Small intestine (tissue), 7 donors: ENCODE measurements around the gene GRB14. TPM values are rescaled to one million over a fixed set of nuclear protein-coding genes. Genes with fewer than 3 reads are reported as not detected.

Experiments used
- DNase-seq, 2 donors: peaks; one replicate each; pipeline versions ENCODE4 v3.0.0 to v3.0.0-alpha.2; 2013
- FAIRE-seq: peaks from 2 replicates; lab custom pipeline; 2012; peaks lifted over from hg19 to GRCh38; lab: Jason Lieb, UNC
- H3K27ac ChIP-seq, 3 donors: one replicate each; pipeline ENCODE4 v1.5.1; 2013; ENCODE audit warnings: low read length in 2 of 3, mild to moderate bottlenecking in 2 of 3, control low read depth in 1 of 3, inconsistent platforms in 1 of 3, low read depth in 1 of 3, moderate library complexity in 1 of 3
- H3K27me3 ChIP-seq, 3 donors: one replicate each; pipeline ENCODE4 v1.6.1; 2013; ENCODE audit warnings: low read length in 3 of 3, inconsistent platforms in 1 of 3; ENCODE audit not compliant: control insufficient read depth in 3 of 3, insufficient read depth in 3 of 3
- H3K36me3 ChIP-seq, 3 donors: one replicate each; pipeline ENCODE4 v1.6.1; 2013; ENCODE audit warnings: low read length in 3 of 3, inconsistent platforms in 1 of 3, low read depth in 1 of 3, mild to moderate bottlenecking in 1 of 3, moderate library complexity in 1 of 3; ENCODE audit not compliant: control insufficient read depth in 3 of 3, insufficient read depth in 2 of 3
- H3K4me1 ChIP-seq, 3 donors: one replicate each; pipeline ENCODE4 v1.6.1; 2013; ENCODE audit warnings: low read length in 2 of 3, inconsistent platforms in 1 of 3, low read depth in 1 of 3, mild to moderate bottlenecking in 1 of 3, moderate library complexity in 1 of 3; ENCODE audit not compliant: control insufficient read depth in 3 of 3, insufficient read depth in 2 of 3
- H3K4me3 ChIP-seq, 3 donors: one replicate each; pipeline ENCODE4 v1.5.1; 2013; ENCODE audit warnings: low read length in 3 of 3, control low read depth in 1 of 3, inconsistent platforms in 1 of 3, low read depth in 1 of 3, mild to moderate bottlenecking in 1 of 3, moderate library complexity in 1 of 3
- H3K9me3 ChIP-seq, 2 donors: one replicate each; pipeline ENCODE4 v1.6.1; 2013; ENCODE audit warnings: low read depth in 1 of 2, low read length in 1 of 2; ENCODE audit not compliant: control insufficient read depth in 2 of 2, insufficient read depth in 1 of 2
- WGBS, 3 donors: extraction: QIAGEN DNeasy Blood & Tissue Kit; methylation state at CpG; one replicate each; pipeline ENCODE4 v1.1.7; 2013; 5-methylcytosine and 5-hydroxymethylcytosine counted together
- polyA plus RNA-seq, 4 donors: library from polyadenylated mRNA; stranded (reverse) in 3 of 4; unstranded in 1 of 4; fragments of 200-250 nt in 3 of 4; fragments of 120-200 nt in 1 of 4; gene quantifications; one replicate each; pipeline versions ENCODE4 v1.2.1 to v1.2.3, GENCODE V29; 2013
- donor health status: healthy with polysubstance abuse.
- donor health status: control.
- donor health status: control.
- donor health status: Bipolar disorder and iron deficiency.
- donor health status: healthy.

The GRB14 gene
- polyA plus RNA-seq, 4 donors = 0.45 to 7.0 (median 2.0) TPM; not detected in 1

- no peaks in the 10 kb centered on the region for H3K27me3 ChIP-seq
- H3K4me3 ChIP-seq = no peak overlapping the region
- H3K4me1 ChIP-seq = no peaks in the 10 kb centered on the region
- WGBS, 3 donors = 70 to 76% (median 72%) methylated on average over 2 of the region's 2 CpGs
- H3K27ac ChIP-seq = no peak overlapping the region
- no peaks in the 10 kb centered on the region for H3K36me3 ChIP-seq
- DNase-seq (no peak), FAIRE-seq (no peak)
- H3K9me3 ChIP-seq = no peaks in the 10 kb centered on the region
These were observed 162.5 kb downstream of the GRB14 start for GRCh38 chr2:164458792-164459191.

- no peak overlapping the region for H3K4me3 ChIP-seq
- H3K27me3 ChIP-seq = no peaks in the 10 kb centered on the region
- no peaks in the 10 kb centered on the region for H3K9me3 ChIP-seq
- FAIRE-seq (no peak), DNase-seq (no peak)
- 89 to 96% (median 94%) methylated on average over 1 of the region's 1 CpG for WGBS, 3 donors
- no peaks in the 10 kb centered on the region for H3K4me1 ChIP-seq
- no peak overlapping the region for H3K27ac ChIP-seq
- no peaks in the 10 kb centered on the region for H3K36me3 ChIP-seq
These were observed 164.0 kb downstream of the GRB14 start for GRCh38 chr2:164457271-164457670.

- no peaks in the 10 kb centered on the region for H3K4me1 ChIP-seq
- no peaks in the 10 kb centered on the region for H3K36me3 ChIP-seq
- no peaks in the 10 kb centered on the region for H3K9me3 ChIP-seq
- FAIRE-seq (no peak), DNase-seq (peak; percentile 6 to 14)
- H3K4me3 ChIP-seq = no peak overlapping the region
- 9 to 31% (median 11%) methylated on average over 4 of the region's 4 CpGs for WGBS, 3 donors
- H3K27me3 ChIP-seq = no peaks in the 10 kb centered on the region
- H3K27ac ChIP-seq = no peak overlapping the region
These were observed 164.7 kb downstream of the GRB14 start for GRCh38 chr2:164456619-164457018.

GRCh38 chr2:164453656-164454305 lies 167.5 kb downstream of the GRB14 start:
- no peak overlapping the region for H3K4me3 ChIP-seq
- no peak overlapping the region for H3K27ac ChIP-seq
- DNase-seq (no peak), FAIRE-seq (no peak)
- no peaks in the 10 kb centered on the region for H3K36me3 ChIP-seq
- H3K4me1 ChIP-seq = no peaks in the 10 kb centered on the region
- WGBS, 3 donors = 78 to 82% (median 82%) methylated on average over 5 of the region's 5 CpGs
- H3K27me3 ChIP-seq = peaks cover 0 to 3% (median 0%) of the 10 kb centered on the region in 3 donors
- no peaks in the 10 kb centered on the region for H3K9me3 ChIP-seq

- DNase-seq = no peak
- WGBS, 3 donors = 93 to 95% (median 94%) methylated on average over 2 of the region's 2 CpGs
- no peaks in the 10 kb centered on the region for H3K4me1 ChIP-seq
- H3K9me3 ChIP-seq = no peaks in the 10 kb centered on the region
- no peak for FAIRE-seq
- H3K27me3 ChIP-seq = peaks cover 0 to 3% (median 0%) of the 10 kb centered on the region in 3 donors
- no peaks in the 10 kb centered on the region for H3K36me3 ChIP-seq
- H3K27ac ChIP-seq = no peak overlapping the region
- no peak overlapping the region for H3K4me3 ChIP-seq
These were observed 171.0 kb downstream of the GRB14 start for GRCh38 chr2:164450278-164450677.

GRCh38 chr2:164449706-164450105 lies 171.6 kb downstream of the GRB14 start:
- DNase-seq (no peak), FAIRE-seq (no peak)
- H3K9me3 ChIP-seq = no peaks in the 10 kb centered on the region
- H3K27ac ChIP-seq = no peak overlapping the region
- 70 to 77% (median 75%) methylated on average over 5 of the region's 5 CpGs for WGBS, 3 donors
- H3K4me3 ChIP-seq = no peak overlapping the region
- H3K4me1 ChIP-seq = no peaks in the 10 kb centered on the region
- H3K36me3 ChIP-seq = no peaks in the 10 kb centered on the region
- H3K27me3 ChIP-seq = peaks cover 0 to 3% (median 0%) of the 10 kb centered on the region in 3 donors

GRCh38 chr2:164447660-164448059 lies 173.6 kb downstream of the GRB14 start:
- FAIRE-seq (no peak), DNase-seq (no peak)
- H3K27ac ChIP-seq = no peak overlapping the region
- H3K9me3 ChIP-seq = no peaks in the 10 kb centered on the region
- H3K4me3 ChIP-seq = no peak overlapping the region
- H3K4me1 ChIP-seq = no peaks in the 10 kb centered on the region
- peaks cover 0 to 3% (median 0%) of the 10 kb centered on the region in 3 donors for H3K27me3 ChIP-seq
- no peaks in the 10 kb centered on the region for H3K36me3 ChIP-seq
- WGBS, 3 donors = 65 to 78% (median 71%) methylated on average over 5 of the region's 5 CpGs
